Parathyroid adenoma (tissue), 2 donors: ENCODE data around the gene LYSMD2.

Experiments
- H2AFZ ChIP-seq: fragments of 300-600 bp; sonication (generic); one replicate; pipeline ENCODE4 v1.7.0; 2017; ENCODE audit warnings: antibody characterized with exemption, mild to moderate bottlenecking
- H3K27ac ChIP-seq: fragments of 300-600 bp; sonication (generic); one replicate; pipeline ENCODE4 v1.7.0; 2017
- H3K27me3 ChIP-seq: fragments of 300-600 bp; sonication (generic); one replicate; pipeline ENCODE4 v1.7.0; 2017; ENCODE audit warnings: low read length; ENCODE audit not compliant: control insufficient read depth, insufficient read depth
- H3K36me3 ChIP-seq: fragments of 300-600 bp; sonication (generic); one replicate; pipeline ENCODE4 v1.7.0; 2017; ENCODE audit warnings: low read length; ENCODE audit not compliant: control insufficient read depth, insufficient read depth
- H3K4me1 ChIP-seq: fragments of 300-600 bp; sonication (generic); one replicate; pipeline ENCODE4 v1.7.0; 2017; ENCODE audit warnings: control low read depth
- H3K4me2 ChIP-seq: fragments of 300-600 bp; sonication (generic); one replicate; pipeline ENCODE4 v1.7.0; 2017; ENCODE audit warnings: low read length
- H3K4me3 ChIP-seq: fragments of 300-600 bp; sonication (generic); one replicate; pipeline ENCODE4 v1.7.0; 2017; ENCODE audit warnings: low read depth, low read length
- H3K79me2 ChIP-seq: fragments of 300-600 bp; sonication (generic); one replicate; pipeline ENCODE4 v1.7.0; 2017; ENCODE audit warnings: control low read depth
- H3K9ac ChIP-seq: fragments of 300-600 bp; sonication (generic); one replicate; pipeline ENCODE4 v1.7.0; 2017; ENCODE audit warnings: mild to moderate bottlenecking
- H3K9me3 ChIP-seq: fragments of 300-600 bp; sonication (generic); one replicate; pipeline ENCODE4 v1.7.0; 2017; ENCODE audit warnings: low read length; ENCODE audit not compliant: control insufficient read depth
- TF ChIP-seq, protein P1 (sequence below): fragments of 300-600 bp; sonication (generic); IDR thresholded peaks from one replicate; pipeline ENCODE4 v1.7.0; 2017; ENCODE audit warnings: antibody characterized with exemption, mild to moderate bottlenecking
- donor health status: primary hyperparathyroidism.

Gene LYSMD2

GRCh38 chr15:51675234-51675633, 62.2 kb downstream of the LYSMD2 start:
- TF ChIP-seq, protein P1, sequence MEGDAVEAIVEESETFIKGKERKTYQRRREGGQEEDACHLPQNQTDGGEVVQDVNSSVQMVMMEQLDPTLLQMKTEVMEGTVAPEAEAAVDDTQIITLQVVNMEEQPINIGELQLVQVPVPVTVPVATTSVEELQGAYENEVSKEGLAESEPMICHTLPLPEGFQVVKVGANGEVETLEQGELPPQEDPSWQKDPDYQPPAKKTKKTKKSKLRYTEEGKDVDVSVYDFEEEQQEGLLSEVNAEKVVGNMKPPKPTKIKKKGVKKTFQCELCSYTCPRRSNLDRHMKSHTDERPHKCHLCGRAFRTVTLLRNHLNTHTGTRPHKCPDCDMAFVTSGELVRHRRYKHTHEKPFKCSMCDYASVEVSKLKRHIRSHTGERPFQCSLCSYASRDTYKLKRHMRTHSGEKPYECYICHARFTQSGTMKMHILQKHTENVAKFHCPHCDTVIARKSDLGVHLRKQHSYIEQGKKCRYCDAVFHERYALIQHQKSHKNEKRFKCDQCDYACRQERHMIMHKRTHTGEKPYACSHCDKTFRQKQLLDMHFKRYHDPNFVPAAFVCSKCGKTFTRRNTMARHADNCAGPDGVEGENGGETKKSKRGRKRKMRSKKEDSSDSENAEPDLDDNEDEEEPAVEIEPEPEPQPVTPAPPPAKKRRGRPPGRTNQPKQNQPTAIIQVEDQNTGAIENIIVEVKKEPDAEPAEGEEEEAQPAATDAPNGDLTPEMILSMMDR, result no peak
- Histone ChIP-seq H3K4me1 (no peaks in the 10 kb centered on the region), H3K27ac (no peak overlapping the region), H3K4me3 (no peak overlapping the region), H2AFZ (no peak overlapping the region), H3K79me2 (no peaks in the 10 kb centered on the region), H3K4me2 (no peak overlapping the region), H3K9ac (no peak overlapping the region), H3K36me3 (no peaks in the 10 kb centered on the region), H3K27me3 (no peaks in the 10 kb centered on the region), H3K9me3 (no peaks in the 10 kb centered on the region)
